ENCODE results near the gene LZTFL1. TPM values are rescaled to one million over a fixed set of nuclear protein-coding genes. Genes with fewer than 3 reads are reported as not detected.

The LZTFL1 gene
- total RNA-seq, 1 donor from 2014 or later: 7.4 TPM

DNA sequence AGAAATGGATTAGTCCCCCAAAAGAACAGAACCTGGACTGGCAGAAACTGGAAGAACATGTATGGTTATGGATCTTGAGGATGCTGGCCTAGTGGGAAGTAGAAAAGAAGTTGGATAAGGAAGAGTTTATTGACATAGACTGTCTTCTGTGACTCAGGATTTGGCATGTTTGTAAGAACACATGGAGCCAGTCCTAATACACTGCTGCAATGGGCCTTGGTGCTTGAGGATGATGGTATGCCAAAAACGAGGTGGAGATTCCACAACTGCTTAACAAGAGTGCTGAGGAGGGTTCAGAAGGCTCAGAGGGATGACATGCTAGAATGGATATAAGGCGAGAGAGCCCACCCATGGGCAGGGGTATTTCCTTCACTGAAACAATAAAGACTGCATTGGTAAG, 22.4 kb downstream of the LZTFL1 start:
- Histone ChIP-seq H3K9me3 (replicated peaks) (peaks cover 9% of the 10 kb centered on the region), H3K27me3 (ENCODE audit: low read depth) (no peaks in the 10 kb centered on the region), H3K36me3 (peaks cover 24% of the 10 kb centered on the region), H3K4me1 (peaks cover 33% of the 10 kb centered on the region), H3K4me3 (no peak overlapping the region), H3K27ac (replicated peaks) (no peak overlapping the region)
- intact Hi-C loops (cut with micrococcal nuclease): no loop called here
- TF ChIP-seq, protein P1, sequence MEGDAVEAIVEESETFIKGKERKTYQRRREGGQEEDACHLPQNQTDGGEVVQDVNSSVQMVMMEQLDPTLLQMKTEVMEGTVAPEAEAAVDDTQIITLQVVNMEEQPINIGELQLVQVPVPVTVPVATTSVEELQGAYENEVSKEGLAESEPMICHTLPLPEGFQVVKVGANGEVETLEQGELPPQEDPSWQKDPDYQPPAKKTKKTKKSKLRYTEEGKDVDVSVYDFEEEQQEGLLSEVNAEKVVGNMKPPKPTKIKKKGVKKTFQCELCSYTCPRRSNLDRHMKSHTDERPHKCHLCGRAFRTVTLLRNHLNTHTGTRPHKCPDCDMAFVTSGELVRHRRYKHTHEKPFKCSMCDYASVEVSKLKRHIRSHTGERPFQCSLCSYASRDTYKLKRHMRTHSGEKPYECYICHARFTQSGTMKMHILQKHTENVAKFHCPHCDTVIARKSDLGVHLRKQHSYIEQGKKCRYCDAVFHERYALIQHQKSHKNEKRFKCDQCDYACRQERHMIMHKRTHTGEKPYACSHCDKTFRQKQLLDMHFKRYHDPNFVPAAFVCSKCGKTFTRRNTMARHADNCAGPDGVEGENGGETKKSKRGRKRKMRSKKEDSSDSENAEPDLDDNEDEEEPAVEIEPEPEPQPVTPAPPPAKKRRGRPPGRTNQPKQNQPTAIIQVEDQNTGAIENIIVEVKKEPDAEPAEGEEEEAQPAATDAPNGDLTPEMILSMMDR (IDR thresholded peaks at IDR 0.05; ENCODE audit: borderline replicate concordance): no peak
- no peak for DNase-seq

DNA sequence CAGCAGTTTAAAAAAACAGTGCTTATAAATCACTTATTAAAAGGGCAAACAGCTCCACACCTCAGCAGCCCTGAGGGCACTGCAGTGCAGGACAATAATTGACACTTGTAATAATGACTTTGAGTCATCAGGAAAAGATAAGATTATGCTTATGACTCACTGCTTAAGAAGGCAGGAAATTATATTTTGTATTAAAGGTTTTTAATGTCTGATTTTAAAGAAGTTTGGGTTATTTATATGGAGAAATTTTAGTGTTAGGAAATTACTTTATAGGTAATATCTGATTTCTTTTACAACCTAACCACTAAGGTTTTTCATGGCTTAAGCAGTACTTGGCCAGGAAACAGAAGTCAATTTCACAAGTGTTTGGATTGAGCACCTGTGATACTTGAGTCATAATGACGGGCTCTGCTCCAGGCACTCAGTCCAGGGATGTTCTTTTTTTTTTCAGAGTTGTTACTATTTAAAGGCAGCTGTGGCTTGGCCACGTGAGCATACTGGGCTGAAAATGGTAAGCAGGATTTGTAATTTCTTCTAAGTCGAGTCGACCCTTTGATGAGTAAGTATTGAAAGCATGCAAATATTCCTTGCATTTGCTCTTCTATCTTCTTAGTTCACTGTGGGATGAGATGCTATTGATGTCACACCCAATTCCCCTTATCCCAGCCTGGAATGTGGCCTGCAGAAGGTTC, 23.9 kb downstream of the LZTFL1 start:
- Histone ChIP-seq H3K4me3 (no peak overlapping the region), H3K36me3 (peaks cover 11% of the 10 kb centered on the region), H3K4me1 (peaks cover 33% of the 10 kb centered on the region), H3K27ac (replicated peaks) (peak overlapping the region; percentile 73), H3K9me3 (replicated peaks) (peaks cover 9% of the 10 kb centered on the region), H3K27me3 (ENCODE audit: low read depth) (no peaks in the 10 kb centered on the region)
- intact Hi-C loops (cut with micrococcal nuclease): no loop called here
- no peak for DNase-seq
- TF ChIP-seq, protein P1 (IDR thresholded peaks at IDR 0.05; ENCODE audit: borderline replicate concordance): no peak

GRCh38 chr3:45816544-45816943, 25.4 kb downstream of the LZTFL1 start:
- peaks cover 33% of the 10 kb centered on the region for H3K4me1 ChIP-seq
- intact Hi-C loops (cut with micrococcal nuclease): no loop called here
- no peak overlapping the region for H3K4me3 ChIP-seq
- H3K27ac ChIP-seq (replicated peaks): peak overlapping the region; percentile 73
- no peaks in the 10 kb centered on the region for H3K27me3 ChIP-seq (ENCODE audit: low read depth)
- peaks cover 9% of the 10 kb centered on the region for H3K9me3 ChIP-seq (replicated peaks)
- peak; percentile 22 for DNase-seq
- TF ChIP-seq, protein P1 (IDR thresholded peaks at IDR 0.05; ENCODE audit: borderline replicate concordance): no peak
- no peaks in the 10 kb centered on the region for H3K36me3 ChIP-seq

DNA sequence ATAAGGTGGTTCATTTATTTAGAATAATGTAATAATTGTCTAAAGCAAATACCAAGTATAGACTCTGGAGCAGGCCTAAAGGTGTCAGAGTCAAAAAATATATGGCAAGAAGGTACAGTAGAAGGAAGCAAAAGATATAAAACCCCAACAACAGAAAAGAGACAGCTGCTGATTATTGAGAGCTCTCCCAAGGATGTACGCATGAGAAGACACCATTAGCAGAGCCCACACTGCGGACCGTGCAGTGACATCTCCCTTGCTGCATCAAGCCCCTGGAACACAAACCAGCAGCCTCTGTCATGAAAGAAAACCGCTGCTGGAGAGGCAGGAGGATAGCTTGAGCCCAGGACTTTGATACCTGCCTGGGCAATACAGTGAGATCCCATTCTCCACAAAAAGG, 27.6 kb downstream of the LZTFL1 start:
- Histone ChIP-seq H3K4me3 (no peak overlapping the region), H3K36me3 (no peaks in the 10 kb centered on the region), H3K27ac (replicated peaks) (no peak overlapping the region), H3K4me1 (peaks cover 33% of the 10 kb centered on the region), H3K9me3 (replicated peaks) (peaks cover 9% of the 10 kb centered on the region), H3K27me3 (ENCODE audit: low read depth) (no peaks in the 10 kb centered on the region)
- TF ChIP-seq, protein P1 (IDR thresholded peaks at IDR 0.05; ENCODE audit: borderline replicate concordance): no peak
- intact Hi-C loops (cut with micrococcal nuclease): no loop called here
- no peak for DNase-seq

DNA sequence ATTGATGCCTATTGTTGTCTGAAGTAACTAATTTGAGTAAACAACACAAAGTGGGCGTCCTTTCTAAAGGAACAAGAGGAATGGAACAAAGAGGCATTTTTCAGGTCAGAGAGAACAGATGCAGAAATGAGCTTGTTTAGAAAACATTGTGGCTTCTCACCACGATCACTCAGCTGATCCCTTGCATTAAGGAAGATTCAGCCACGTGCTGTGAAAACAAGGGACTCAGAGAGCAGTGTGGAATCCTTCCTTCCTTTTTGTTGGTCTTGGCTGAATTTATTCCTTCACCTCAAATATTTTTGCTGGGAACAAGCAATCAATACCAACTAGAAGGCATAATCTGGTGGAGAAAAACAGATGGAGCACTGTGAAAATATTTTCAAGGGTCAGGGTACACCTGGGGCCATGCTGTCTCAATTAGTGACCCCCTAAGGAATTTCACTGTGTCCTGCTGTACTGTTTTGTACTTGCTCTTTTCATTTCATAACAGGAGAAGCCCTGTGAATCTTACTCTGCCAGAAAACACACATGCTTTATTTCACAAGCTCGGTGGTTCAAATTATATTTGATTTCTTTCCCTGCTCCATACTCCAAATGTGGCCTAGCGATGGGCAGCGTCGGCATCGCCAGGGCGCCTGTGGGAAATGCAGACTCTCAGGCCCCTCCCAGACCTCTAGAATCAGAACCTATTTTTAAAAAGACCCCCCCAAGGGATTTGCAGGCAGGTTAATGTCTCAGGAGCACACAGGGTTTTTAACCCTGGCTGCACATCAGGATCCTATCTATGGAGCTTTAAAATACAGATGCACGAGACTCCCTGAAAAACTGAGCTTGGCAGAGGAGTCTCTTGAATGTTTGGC, 34.0 kb downstream of the LZTFL1 start:
- peak overlapping the region; percentile 51 for H3K27ac ChIP-seq (replicated peaks)

More for the DNA sequence above, 34.0 kb downstream of the LZTFL1 start:
- intact Hi-C loops (cut with micrococcal nuclease): no loop called here
- Histone ChIP-seq H3K27me3 (ENCODE audit: low read depth) (no peaks in the 10 kb centered on the region), H3K4me3 (no peak overlapping the region), H3K36me3 (no peaks in the 10 kb centered on the region), H3K9me3 (replicated peaks) (no peaks in the 10 kb centered on the region), H3K4me1 (peaks cover 17% of the 10 kb centered on the region)
- TF ChIP-seq, protein P1 (IDR thresholded peaks at IDR 0.05; ENCODE audit: borderline replicate concordance): no peak
- DNase-seq: no peak

Data from left ventricle myocardium inferior (tissue), 1 donor.